GM19372 (cell line): ENCODE results near the gene HOXC12.

ENCODE experiments used
- ATAC-seq: cut with Tn5 transposase; IDR thresholded peaks from one replicate; pipeline ENCODE4 v1.9.1; 2021; ENCODE audit warnings: mild to moderate bottlenecking, low read depth, moderate library complexity; ENCODE audit not compliant: unreplicated experiment

HOXC12 gene

DNA sequence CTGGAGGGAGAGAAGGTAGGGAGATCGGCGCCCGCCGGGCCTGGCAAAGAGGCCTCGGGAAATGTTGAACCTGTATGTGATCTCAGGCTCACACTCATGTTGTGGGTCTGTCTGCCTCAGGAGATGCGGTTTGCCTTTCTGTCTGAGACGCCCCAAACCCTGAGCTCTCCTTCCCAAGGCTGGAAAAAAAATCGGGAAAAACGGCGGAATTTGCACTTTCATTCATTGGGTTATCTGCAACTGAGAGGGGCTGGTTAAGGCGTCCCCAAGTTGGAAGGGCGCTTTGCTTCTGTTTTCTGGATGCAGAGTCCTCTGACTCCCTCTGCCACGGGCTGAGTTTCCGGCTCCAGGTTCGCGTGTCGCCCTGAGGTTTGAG lies 40.3 kb downstream of the HOXC12 start:
- no peak for ATAC-seq

DNA sequence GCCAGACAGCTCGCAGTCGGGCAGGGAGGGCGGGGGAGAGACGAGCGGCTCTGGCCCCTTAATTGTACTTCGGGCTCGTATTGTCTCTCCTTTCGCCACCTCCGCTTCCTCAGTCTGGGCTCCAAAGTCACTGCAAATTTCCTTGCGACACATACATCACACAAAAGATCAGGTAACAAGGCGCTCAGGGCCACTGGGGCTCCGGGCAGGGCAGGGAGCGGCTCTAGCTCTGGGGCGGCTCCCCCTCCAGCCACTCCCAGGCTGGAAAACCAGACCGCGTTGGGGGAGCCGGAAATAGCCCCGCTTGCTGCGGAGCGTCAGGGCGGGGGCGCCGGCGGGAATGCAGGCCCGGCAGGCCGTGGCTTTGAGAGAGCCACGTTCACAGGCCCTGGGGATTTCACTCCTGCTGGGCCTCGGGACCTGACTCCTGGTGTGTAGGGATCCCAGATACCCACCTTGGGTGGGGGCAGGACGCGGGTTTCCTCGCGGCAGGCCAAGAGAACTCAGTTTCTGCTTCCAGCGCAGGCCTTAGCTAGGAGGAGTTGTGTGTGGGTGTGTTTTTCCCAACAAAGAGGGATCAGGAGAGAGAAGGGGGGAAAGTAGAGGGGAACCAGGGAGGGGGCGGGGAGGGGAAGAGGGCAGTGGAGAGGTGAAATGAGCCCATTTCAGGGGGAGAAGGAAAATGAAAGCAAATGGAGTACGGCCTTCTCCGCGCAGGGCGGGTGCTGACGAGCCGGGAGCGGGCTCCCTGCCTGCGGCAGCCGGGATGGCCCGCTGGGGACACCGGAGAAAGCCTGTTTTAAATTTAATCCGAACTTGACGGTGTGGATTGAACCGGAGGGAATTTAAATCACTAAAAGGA lies 40.9 kb downstream of the HOXC12 start:
- ATAC-seq: no peak

GRCh38 chr12:53996240-53997203 lies 41.8 kb downstream of the HOXC12 start:
- no peak for ATAC-seq

- no peak for ATAC-seq
Observed at GRCh38 chr12:53997204-53998109, 42.8 kb downstream of the HOXC12 start.

- no peak for ATAC-seq
Observed at GRCh38 chr12:53998110-53998899, 43.6 kb downstream of the HOXC12 start.

- ATAC-seq: no peak
Observed at GRCh38 chr12:53998900-53999236, 44.2 kb downstream of the HOXC12 start.

GRCh38 chr12:53999559-54000115 lies 44.9 kb downstream of the HOXC12 start:
- no peak for ATAC-seq

GRCh38 chr12:54000116-54001114 lies 45.7 kb downstream of the HOXC12 start, which contains the start of gene HOXC9:
TSS of gene HOXC9 (plus strand) at chr12:54000161. CDS start at chr12:54000189, 28 bp downstream.
- ATAC-seq: no peak

DNA sequence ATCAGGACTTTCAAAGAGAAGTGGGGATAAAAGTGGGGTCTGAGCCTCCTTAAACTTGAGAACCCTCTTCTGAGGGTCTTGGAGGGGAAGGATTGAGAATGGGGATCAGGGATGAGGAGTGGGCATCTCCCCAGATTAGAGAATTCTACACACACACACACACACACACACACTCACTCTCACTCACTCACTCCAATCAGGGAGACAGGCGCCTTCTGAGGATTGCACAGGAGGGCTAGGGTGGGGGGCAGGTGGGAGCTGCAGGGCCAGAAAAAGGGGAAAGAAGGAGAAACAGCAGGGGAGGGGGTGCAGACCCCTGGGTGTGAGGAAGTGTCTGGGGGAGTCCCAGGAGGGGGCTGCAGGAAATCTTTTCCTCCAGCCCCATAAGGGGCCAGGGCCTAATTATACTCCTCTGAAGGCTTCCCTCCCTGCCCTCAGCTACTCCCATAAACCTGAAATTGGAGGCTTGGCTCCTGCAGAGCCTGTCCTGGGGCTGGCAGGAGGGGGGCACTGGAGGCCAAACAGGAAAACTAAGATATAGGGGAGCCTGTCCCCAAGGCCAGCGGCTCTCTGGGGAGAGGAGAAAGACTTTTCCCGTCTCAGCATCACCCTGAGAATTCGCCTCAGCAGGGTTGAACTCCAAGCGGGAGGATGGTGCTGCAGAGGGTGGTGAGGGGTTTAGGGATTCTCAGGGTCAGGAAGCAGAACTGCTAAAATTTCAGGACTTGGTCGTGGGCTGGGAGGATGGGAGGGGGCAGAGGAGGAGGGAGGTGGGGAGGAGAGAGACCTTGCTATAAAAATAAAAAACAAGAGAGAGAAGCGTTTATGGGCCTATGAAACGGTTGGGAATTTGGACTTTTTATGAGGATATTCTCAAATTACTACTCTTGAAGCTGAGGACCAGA lies 46.8 kb downstream of the HOXC12 start:
- ATAC-seq: no peak

- ATAC-seq: no peak
Observed at GRCh38 chr12:54002278-54002914, 47.7 kb downstream of the HOXC12 start.

- no peak for ATAC-seq
Observed at GRCh38 chr12:54002915-54003389, 48.2 kb downstream of the HOXC12 start.

- no peak for ATAC-seq
Observed at GRCh38 chr12:54003625-54004024, 48.9 kb downstream of the HOXC12 start.

GRCh38 chr12:54004063-54004840 lies 49.5 kb downstream of the HOXC12 start:
- no peak for ATAC-seq

DNA sequence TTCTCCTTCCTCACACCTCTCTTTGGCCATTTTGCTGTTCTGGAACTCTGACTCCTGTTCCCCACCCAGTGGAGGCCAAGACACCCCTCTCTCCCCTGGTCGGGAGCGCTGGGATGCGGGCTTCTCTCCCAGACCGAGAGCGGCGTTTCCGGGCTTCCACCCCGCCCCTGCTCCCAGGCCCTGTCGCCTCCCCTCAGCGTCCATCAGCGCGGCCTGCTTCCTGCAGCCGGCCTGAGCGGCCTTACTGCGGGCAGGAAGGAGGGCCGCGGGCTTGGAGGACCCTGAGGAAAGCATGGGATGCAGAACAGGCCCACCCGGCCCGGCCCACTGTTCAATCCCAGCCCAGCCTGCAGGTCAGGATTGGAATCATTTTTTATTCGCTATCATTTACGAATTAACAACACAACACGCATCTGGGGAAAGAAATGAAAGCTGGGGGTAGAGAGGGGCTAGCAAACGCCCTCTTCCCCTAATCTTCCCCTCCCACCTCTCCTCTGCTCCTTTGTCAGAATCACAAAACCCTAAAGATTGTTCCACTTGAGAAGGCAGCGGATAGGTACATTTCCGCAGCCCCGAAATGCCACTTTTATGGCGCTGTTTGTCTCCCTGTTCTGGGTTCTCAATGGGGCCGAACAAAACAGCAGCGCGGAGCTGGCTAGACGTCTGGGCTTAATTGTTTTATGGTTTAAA lies 50.3 kb downstream of the HOXC12 start:
- no peak for ATAC-seq

DNA sequence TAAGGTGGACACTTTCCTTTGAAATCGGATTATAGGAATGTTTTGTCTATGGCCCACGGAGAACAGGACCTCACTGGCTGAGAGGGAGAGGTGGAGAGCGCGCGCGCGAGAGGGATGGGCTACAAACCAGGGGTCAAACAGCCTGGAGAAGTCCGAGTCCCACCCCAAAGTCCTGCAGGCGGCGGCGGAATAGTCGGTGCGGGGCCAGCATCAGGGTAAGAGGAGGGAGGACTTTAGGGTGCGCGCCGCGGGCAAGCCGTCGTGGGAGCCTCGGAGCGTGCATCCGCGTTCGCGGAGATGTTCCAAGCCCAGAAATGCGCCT lies 50.8 kb downstream of the HOXC12 start:
- ATAC-seq: no peak
